Inferior parietal cortex (tissue), 1 donor: ENCODE measurements around the gene CBLIF.
"Not testable (repeated sequence)": the region's sequence is repeated elsewhere in the genome, so short reads cannot be mapped to it uniquely, and the experiment has no call there.

ENCODE experiments used
- DNase-seq: peaks from one replicate; pipeline ENCODE4 v3.0.0-alpha.2; 2016; ENCODE audit errors: extremely low spot score

CBLIF gene

DNA sequence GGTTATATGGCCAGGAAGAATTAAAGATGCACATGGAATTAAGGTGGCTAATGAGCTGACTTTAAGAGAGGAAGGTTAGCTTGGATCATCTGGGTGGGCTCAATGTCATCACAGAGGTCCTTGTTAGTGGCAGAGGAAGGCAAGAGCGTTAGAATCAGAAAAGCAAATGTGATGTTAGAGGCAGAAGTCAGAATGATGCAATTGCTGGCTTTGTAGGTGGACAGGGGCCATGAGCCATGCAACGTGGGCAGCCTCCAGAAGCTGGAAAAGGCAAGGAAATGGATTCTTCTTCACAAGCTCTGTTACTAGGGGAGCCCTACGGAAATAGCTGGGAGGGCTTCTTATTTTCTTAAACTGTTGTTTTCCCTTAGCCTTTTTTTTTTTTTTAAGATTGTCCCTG, 2.3 kb upstream of the CBLIF start:
- DNase-seq = no peak

DNA sequence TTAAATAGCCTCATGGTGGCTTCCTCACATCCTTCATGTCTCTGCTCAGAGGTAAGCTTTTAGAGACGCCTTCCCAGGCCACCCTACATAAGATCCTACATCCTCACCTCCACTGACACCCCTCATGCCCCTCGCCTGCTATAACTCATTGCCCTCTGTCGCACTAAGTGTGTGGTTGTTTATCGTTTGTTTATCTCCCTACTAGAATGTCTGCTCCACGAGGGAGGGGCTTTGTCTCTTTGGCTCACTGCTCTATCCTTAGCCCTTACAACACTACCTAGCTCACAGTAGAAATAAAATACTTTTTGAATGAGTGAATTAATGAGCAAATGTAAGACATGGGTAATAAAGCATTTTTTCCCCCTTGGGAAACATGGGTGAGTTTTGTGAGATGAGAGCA, 1.3 kb upstream of the CBLIF start:
- no peak for DNase-seq

DNA sequence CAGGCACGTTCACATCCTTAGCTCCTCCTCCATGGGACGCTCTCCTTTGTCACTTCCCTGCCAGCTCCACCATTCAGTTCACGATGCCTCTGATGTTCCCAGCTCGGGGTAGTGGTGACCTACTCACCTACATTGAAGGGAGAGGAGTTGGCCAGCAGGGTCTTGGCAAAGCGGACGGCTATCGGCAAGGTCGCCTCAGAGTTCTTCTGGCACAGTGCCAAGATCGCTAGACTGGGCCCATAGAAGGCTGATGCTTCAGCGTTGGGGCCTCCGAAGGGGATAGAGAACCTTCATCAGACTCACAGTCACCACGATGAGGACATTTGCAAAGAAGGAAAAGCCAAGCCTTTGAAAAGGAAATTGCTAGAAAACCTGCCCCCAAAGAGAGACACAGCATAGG, 3.0 kb downstream of the CBLIF start:
- no peak for DNase-seq

DNA sequence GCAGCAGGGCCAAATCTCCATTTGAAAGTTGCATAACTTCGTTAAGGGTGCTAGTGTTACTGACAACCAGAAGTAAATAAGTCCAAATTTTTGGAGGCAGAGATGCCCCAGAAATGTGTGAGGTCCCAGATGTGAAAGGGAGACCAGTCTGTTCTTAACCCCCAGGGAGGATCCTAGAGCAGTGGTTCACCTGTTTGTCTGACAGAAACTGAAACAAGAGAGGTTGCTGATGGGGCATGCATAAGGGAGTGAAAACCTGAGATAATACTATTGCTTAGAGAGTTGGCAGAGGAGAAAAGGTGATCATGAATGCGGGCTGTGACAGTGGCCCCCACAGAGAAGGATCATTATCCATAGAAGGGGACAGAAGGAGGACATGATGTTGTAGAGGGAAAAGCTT, 3.8 kb downstream of the CBLIF start:
- no peak for DNase-seq

DNA sequence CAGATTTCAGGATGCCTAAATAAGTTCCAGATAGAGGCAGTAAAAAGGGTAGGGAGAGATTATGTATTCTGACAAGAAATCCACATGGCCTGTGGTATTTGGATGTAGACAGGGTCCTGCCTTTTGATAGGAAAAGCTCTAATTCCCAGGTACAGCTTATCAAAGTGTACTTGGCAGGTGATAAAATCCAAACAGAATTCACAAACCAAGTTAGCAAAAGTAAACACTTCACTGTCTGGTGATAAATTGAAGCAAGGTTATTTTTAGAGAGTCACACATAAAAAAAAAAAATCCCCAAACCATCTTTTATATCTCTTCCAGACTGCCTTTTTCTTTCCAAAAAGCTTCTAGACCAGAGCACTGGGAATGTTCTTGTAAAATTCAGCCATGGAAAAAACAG, 5.7 kb downstream of the CBLIF start:
- DNase-seq = no peak

DNA sequence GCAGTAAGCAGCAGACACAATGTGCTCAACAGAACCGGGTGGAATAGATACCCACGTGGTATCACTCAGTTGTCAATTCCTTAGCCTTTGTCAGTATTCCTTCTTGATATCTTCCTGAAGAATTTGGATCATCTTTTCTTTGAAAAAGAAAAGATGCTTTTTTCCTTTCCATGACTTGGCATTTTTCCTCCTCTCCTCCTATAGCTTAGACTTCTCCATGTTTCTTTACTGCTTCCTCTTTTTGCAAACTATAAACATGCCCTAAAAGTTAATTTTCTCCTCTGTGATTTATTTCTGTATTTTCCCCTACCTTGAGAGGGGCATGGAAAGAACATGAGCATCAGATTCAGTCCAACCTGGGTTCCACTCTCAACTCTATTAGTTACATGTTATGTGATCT, 11.7 kb downstream of the CBLIF start:
- DNase-seq = no peak

DNA sequence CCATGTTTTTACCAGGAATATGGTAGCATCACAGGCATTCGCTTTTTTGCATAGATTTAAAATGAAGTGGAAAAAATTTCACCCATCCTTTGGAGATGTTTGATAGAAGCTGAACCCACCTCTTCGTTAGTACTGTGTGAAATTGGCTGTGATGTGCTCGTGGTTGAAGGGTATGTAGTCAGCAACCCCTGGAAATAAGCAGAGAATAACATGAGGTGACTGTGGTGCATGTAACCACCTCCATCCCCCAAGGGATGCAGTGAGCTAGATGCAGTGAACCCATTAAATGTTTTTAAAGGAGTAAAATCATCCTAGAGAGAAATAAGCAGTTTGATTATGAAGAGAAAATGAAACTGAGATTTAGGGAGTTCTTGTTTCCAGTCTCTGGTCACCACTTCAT, 15.9 kb downstream of the CBLIF start:
- no peak for DNase-seq

DNA sequence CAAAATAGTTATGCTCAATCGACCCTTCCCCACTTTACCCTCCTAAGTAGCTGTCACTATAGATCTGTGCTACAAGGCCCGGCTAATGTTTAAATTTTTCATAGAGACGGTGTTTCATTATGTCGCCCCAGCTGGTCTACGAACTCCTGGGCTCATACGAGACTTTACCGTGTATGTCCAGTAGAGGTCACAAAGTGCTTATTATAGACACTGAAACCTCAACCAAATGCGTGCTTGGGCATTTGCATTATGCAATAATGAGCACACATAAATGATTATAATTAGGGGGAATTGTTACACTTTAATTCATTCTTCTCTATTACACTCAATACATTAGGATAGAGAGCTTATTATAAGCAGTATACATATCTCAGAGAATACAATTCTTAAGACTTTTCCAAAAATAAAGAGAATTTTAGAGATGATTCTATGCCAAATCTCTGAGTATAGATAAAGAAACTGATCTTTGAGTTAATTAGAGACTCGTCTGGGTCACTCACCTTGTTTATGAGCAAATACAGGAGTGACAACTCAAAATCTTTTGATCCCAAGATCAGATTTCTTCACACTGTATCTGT, 22.2 kb downstream of the CBLIF start:
- peak; percentile 65 for DNase-seq

DNA sequence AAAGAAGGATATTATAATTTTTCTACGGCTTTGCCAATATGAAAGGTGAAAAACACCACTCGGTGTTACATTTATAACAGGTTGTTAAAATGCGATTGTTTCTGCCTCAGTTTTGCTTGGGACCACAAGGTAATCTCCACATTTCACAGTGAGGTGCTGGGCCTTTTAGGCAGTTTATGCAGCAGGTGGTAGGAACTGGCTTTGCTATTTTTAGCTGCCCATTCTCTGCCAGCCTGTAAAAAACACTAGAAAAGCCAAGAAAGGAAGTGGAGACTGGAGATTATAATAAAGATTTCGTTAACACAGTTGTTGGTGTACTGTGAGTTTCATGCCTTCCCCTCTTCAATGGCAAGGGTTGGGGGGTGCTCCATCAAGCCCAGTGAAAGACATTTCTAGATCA, 26.7 kb downstream of the CBLIF start:
- no peak for DNase-seq

DNA sequence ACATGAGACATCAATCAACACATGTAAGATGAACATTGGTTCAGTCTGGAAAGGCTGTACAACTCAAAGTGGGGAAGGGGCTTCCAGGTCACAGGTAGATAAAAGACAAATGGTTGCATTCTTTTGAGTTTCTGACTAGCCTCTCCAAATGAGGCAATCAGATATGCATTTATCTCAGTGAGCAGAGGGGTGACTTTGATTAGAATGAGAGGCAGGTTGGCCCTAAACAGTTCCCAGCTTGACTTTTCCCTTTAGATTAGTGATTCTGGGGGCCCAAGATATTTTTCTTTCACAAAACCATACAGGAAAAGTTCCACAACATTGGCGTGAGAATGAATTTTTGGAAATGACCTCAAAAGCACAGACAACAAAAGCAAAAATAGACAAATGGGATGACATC, 28.9 kb downstream of the CBLIF start:
- DNase-seq = not testable (repeated sequence)

DNA sequence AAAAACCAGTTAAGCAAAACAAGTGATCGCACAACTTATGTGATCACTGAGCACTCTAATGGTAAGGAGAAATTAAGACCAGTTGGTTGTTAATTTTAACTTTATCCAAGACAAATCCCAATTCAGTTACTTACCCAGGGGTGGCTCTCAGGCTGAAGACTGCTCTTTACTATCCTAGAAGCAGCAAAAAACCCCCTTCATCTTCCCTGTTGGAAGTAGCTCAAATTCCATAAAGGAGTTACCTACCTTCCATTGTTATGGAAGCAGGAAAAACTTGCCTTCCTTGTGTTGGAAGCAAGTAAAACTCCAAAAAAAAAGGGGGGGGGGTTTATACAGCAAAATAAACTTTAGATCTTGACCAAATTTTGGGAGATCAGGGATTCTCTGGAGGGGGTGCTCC, 29.5 kb downstream of the CBLIF start:
- no peak for DNase-seq

DNA sequence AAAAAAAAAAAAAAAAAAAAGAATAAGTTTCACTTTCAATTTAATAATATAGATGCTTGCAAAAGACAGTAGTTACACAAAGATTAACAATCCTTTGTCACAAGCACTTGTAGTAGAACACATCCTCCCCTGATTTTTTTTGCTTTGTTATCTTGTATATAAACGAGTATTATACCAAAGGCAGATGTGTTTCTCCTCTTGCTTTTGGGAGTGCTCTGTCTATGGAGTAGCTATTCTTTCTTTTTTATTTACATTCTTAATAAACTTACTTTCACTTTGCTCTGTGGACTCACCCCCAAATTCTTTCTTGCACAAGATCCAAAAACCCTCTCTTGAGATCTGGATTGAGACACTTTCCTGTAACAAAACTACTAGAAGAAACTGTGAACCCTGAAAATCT, 31.3 kb downstream of the CBLIF start:
- no peak for DNase-seq

DNA sequence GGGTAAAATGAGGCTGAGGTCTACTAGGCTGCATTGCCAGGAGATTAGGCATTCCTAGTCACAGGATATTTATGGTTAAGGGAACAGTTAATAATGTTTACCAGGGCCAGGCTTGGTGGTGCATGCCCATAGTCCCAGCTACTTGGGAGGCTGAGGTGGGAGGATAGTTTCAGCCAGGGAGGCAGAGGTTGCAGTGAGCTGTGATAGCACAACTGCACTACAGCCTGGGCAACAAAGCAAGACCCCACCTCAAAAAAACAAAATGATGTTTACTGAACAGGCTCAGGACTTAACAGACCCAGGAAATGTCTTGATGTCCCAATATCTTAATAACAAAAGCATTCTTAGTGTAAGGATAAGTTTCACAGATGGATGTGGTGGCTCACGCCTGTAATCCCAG, 31.9 kb downstream of the CBLIF start:
- DNase-seq = no peak

DNA sequence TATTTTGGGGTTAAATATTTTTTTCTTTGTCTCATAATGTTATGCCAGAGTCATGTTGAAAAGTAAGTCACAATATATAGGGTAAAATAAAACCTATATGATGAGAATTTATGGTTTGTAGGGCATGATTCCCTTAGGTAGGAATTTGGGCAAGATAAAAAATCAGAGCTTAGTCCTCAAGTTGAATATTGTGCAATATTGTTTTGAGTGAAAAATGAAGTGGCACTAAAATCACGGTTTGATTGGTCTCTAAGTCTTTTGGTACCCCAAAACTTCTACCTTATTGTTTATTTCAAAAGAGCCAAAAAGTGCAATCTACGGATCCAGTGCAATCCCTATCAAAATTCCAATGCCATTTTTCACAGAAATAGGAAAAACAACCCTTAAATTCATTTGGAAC, 33.1 kb downstream of the CBLIF start:
- DNase-seq = no peak

DNA sequence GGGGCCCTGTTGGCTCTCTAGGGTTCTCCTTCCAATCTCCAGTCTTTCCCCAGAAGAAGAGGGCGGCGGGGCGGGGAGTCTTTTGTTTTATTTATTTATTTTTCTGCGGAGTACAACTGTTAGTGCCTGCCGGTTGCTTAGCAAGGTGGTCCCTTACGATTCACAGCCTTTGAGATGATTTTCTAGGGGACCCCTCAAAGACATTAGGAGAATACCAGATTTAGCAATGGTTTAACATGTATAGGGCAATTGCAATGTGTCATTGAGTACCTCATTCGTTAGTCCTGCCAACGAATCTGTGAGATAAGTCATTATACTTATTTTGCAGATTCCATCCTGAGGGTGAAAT, 34.4 kb downstream of the CBLIF start:
- DNase-seq = no peak

DNA sequence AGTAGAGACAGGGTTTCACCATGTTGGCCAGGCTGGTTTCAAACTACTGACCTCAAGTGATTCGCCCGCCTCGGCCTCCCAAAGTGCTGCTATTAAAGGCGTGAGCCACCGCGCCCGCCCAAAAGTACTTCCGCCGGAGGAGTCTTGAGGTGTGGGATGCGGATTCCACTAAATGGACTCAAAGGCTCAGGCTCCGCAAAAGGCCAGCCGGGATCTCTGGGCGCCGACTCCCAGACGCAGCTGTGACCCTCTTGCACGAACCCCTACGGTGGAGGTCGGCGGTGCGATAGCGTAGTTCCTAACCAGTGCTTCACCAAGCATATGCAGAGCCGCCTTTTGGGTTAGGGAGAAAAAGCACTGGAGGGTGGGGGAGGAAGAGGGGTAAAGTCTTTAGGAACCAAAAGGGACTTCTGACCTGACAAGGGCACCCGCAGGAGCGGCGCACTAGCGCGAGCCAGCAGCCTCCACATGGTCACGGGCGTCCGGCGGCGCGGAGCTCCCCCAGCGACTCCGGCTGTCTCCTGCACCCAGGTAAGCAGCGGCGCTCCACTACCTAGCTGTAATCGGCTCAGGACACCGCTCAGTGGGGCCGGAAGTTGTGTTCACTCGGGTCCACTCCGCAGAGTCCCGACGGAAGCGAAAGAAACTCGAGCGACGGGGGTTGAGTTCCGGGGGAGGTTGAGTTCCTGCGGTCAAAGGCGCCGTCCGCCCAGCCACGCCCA, 34.9 kb downstream of the CBLIF start, which contains the start of gene MRPL16:
Gene MRPL16 (minus strand): TSS at position 590 of the 722 bp plus-strand sequence. CDS start 120 bp downstream, at position 470.
- peak; percentile 85 for DNase-seq

DNA sequence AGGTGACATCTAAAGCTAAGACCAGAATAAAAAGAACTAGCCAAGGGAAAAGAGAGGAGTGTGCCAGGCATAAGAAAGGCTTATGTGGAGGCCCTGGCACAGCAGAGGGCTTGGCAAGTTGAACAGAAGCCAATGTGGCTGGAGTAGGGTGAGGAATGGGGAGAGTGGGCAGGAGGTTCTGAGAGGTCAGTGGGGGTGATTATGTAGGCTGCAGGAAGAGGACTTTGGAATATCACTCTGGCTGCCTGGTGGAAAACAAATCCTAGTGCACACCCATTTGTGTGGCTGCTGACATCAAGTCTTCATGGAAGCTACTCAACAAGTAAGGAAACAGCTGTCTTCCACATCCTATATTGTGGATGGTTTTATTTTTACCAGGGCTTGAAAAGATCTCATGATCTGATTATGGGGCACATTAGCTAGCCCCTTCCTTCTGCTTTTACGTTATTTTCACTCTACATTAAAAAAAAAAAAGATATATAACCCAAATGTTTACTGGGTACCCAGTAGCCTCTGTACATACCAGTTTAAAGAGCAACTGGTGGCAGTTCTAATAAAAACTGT, 38.2 kb downstream of the CBLIF start:
- no peak for DNase-seq

DNA sequence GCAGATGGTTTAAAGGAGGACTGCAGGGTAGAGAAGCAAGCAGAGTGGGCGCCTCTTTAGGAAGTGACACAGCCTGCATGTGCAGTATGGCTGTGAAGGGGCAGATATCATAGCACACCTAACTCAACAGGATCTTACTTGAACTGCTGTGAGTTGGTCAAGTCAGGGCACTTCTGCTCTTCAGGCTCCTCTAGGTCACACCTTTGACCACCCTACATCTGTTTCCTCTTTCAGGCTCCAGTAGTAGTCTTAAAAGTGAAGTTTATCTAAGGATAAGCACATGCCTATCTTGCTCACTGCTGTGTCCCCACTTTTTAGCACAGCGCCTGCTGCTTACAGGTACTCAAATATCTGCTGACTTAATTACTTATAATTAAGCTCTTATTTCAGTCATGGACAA, 41.2 kb downstream of the CBLIF start:
- DNase-seq = no peak

DNA sequence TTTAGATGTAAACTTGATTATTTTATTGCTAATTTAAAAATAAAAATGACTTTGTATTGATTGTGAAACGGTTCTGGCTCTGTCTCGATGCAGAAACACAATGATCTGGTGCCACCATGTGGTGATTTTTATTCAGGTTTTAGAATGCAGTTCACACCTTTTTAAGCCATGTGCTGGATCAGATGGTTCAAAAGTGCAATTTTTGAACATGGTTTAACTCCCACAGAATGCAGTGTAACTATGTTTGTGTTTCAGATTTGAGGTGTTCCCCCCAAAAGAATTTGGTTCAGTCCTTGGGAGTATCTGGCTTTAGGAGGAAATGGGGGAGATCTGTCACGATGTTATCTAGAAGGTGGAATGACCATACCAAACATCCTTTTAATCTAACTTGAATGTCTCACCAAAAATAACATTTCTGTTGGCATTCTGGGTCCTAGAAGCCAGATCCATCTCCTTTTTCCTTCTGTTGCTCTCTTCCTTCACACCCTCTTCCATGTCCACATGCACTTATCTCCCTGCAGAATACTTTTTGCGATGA, 42.6 kb downstream of the CBLIF start:
- DNase-seq = peak; percentile 91

DNA sequence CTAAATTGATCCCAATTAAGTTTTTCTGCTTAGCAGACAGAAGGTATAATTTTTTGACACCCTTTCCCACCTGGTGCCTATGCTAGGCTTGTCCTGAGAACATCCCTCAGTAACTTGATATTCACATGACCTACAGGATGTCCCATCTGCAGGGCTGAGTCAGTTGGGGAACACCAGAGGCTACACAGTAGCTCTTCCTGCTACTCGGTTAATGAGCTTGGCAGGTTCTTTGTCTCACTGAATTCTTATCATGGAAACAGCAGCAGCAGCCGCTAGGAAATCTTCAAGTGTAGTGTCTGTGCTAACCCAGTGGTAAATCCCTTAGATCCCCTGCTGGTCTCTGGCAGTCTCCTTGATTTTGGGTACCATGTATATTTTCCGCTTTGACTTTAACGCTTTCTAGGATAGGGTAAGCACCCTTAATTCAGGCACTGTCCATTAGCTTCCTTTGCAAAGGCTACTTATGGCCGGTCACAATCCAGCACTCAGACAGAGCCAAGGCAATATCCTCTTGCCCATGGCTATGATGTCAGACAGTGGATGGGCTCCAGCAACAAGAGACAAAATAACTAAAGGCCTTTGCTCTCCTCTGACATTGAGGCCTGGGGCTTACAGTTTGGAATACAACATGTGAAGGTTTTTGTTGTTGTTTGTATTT, 43.2 kb downstream of the CBLIF start:
- no peak for DNase-seq

DNA sequence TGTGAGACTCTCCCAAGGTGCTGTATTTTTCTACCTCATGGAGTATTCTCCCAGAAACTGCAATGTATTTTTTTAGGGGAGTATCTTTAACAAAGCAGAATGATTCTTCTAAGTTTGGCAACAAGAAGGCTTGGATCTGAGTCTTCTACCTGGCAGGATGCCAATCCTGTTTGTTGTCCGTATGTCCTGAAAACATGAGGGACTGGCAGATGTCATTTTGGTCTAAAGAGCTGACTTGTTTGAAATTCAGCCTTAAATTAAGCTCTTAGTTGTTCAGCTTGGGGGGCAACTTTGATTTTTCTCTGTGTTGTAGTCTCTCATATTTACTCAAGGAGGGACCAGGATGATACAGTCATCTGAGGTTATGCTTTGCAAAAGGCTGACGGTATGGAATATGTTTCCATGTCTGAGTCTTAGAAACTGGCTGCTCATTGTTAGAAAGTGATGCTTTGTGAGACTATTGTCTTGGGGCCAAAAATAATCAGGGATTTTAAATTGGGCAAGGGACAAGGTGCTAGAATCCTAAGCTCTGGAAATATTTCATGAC, 44.1 kb downstream of the CBLIF start:
- no peak for DNase-seq

DNA sequence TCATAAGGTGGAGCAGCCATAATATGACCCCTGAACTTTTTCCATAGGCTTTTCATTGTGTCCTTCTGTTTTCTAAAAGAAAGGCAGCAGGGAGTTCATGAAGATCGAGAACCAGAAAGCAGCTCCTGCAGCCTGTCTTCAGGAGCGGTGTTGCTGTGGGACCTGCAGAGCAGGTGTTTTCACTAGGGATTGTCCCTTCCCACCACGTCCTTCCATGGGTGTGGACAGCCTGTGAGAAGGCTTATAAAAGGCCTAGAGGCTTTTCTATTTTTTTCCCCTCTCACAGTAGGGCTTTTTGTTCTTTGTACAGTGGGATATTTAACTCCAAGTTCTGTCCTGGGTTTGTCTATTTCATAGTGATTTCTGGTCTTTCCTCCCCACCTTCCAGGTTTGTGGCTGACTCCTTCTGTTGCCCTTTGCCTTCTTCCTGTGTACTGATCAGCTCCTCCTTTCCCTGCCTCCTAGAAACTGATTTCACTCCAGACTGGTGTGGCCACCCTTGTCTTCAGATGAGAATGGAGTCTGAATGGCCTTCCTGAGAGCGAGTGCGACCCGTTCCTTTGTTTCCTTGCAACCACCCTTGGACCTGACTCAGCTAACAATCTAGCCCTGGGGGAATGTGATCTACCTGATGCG, 44.8 kb downstream of the CBLIF start:
- DNase-seq = no peak
